ENCODE results near the gene TNFRSF1A.
A peak's percentile ranks its signal among the peaks of the same experiment; 100 is the strongest.

The TNFRSF1A gene

DNA sequence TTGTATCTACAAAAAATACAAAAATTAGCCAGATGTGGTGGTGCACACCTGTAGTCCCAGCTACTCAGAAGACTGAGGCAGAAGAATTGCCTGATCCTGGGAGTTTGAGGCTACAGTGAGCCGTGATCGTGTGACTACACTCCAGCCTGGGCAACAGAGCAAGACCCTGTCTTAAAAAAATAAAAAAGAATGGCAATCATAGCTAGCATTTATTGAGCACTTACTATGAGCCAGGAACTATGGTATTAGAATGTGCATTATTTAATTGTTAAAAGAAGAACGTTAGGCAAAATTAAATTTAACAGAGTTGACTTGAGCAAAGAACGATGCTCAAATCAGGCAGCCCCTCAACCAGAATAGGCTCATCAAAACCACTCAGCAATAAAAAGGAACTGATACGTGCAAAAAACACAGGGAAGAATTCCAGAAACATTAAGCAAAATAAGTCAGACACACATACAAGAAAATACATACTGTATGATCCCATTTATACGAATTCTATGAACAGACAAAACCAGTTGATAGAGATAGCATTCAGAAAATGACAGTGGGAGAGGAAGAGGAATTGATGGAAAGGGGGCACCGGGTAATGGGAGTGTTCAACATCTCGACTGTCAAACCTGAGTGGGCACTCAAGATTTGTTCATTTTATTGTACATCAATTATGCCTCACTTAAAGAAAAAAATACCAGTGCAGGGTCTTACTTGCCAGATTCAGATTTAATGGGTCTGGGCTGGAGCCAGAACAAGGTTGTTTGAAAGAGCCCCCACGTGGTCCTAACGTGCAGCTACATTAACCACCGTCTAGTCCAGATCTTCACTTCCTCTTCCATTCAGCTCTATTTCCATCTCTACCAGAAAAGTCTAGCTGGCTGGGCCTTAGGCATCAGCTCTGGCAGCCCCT lies 25.4 kb upstream of the TNFRSF1A start:
- Histone ChIP-seq H2BK15ac (replicated peaks; ENCODE audit: low read depth) (no peak overlapping the region), H2BK5ac (ENCODE audit: low read length) (no peak overlapping the region), H3K27ac (ENCODE audit: low read depth, low read length) (no peak overlapping the region), H2AK5ac (ENCODE audit: low read length) (no peak overlapping the region), H3K4me1 (ENCODE audit: control insufficient read depth, low read depth, low read length) (peaks cover 10% of the 10 kb centered on the region), H3K36me3 (ENCODE audit: control insufficient read depth, insufficient read depth, low read length) (no peaks in the 10 kb centered on the region), H3K4me2 (ENCODE audit: low read length) (no peak overlapping the region), H3K9ac (ENCODE audit: low read length) (no peak overlapping the region), H3K79me1 (ENCODE audit: low read length) (peaks cover 4% of the 10 kb centered on the region), H3K56ac (ENCODE audit: low read length) (peak overlapping the region; percentile 15), H4K5ac (ENCODE audit: low read length) (no peak overlapping the region), H3K79me2 (ENCODE audit: control insufficient read depth, insufficient read depth, low read length) (peaks cover 19% of the 10 kb centered on the region), H3K4me3 (ENCODE audit: low read length) (no peak overlapping the region), H3K18ac (ENCODE audit: low read length) (no peak overlapping the region), H3K4ac (ENCODE audit: low read depth, low read length) (no peak overlapping the region), H3K27me3 (ENCODE audit: insufficient read depth, low read length, poor library complexity) (no peaks in the 10 kb centered on the region), H4K8ac (ENCODE audit: low read depth, low read length) (no peak overlapping the region), H2BK120ac (ENCODE audit: low read depth, low read length) (no peak overlapping the region), H3K23ac (ENCODE audit: low read length) (no peak overlapping the region)
- DNase-seq: no peak
- WGBS (ENCODE audit: extremely low coverage, insufficient coverage, low lambda C conversion rate): no CpG with 5 or more reads among the region's 11 CpGs

DNA sequence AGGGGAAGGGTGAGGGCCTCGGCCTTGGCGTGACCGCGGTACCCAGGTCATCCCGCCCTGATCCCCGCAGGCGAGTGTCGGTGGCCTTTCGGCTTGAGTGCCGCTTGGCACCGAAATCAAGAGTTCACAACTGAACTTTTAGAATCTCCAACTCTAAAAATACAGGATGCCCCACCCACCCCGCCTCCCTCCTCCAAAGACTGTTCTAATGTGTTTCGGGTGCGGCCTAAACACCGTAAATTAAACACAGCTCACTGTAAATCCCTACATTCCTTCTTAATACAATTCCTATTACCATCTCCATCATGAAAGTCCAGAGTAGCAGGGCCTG lies 22.1 kb upstream of the TNFRSF1A start:
- Histone ChIP-seq H2BK15ac (replicated peaks; ENCODE audit: low read depth) (no peak overlapping the region), H3K4me1 (ENCODE audit: control insufficient read depth, low read depth, low read length) (no peaks in the 10 kb centered on the region), H3K79me2 (ENCODE audit: control insufficient read depth, insufficient read depth, low read length) (peaks cover 6% of the 10 kb centered on the region), H4K8ac (ENCODE audit: low read depth, low read length) (no peak overlapping the region), H3K27me3 (ENCODE audit: insufficient read depth, low read length, poor library complexity) (no peaks in the 10 kb centered on the region), H2AK5ac (ENCODE audit: low read length) (no peak overlapping the region), H3K36me3 (ENCODE audit: control insufficient read depth, insufficient read depth, low read length) (peaks cover 2% of the 10 kb centered on the region), H3K27ac (ENCODE audit: low read depth, low read length) (peak overlapping the region; percentile 36), H2BK5ac (ENCODE audit: low read length) (peak overlapping the region; percentile 41), H3K18ac (ENCODE audit: low read length) (peak overlapping the region; percentile 53), H3K56ac (ENCODE audit: low read length) (peak overlapping the region; percentile 92), H3K4me3 (ENCODE audit: low read length) (peak overlapping the region; percentile 23), H2BK120ac (ENCODE audit: low read depth, low read length) (no peak overlapping the region), H4K5ac (ENCODE audit: low read length) (no peak overlapping the region), H3K9ac (ENCODE audit: low read length) (peak overlapping the region; percentile 86), H3K23ac (ENCODE audit: low read length) (no peak overlapping the region), H3K4me2 (ENCODE audit: low read length) (peak overlapping the region; percentile 97), H3K4ac (ENCODE audit: low read depth, low read length) (no peak overlapping the region), H3K79me1 (ENCODE audit: low read length) (peaks cover 3% of the 10 kb centered on the region)
- no peak for DNase-seq
- WGBS (ENCODE audit: extremely low coverage, insufficient coverage, low lambda C conversion rate): 86% methylated on average over 1 of the region's 15 CpGs

DNA sequence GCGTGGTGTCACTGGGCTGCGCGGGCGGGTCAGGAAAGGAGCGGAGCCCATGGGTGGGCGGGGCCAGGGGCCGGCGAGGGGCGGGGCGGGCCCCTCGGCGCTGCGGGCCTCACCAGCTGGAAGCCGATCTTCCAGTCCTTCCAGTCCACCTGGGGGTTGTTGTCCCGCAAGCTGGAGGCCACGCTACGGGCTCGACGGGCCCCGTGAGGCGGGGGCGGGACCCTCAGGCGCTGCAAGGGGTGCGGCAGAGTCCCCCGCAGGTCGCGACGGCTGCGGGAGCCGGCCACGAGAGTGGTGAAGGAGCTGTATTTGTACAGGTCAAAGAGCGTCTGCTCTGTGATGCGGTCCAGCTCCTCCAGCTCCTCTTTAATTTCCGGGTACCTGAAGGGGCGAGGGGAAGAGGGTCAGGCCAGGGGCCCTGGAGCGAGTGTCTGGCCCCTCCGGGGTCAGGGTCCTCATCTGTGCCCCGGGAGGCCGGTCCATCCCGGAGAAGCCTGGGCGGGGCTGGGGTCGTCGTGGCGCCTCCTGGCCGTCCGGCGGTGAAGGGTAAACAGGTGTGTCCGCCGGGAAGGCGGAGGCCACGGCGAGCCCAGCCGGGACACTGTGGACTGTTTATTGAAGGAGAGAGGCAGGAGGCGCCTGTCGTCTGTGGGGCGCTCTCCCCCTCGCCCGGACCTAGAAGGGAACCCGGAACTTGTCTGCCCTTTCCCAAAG lies 21.6 kb upstream of the TNFRSF1A start:
- H3K4me3 ChIP-seq (ENCODE audit: low read length): peak overlapping the region; percentile 23
- peak overlapping the region; percentile 41 for H2BK5ac ChIP-seq (ENCODE audit: low read length)
- peak overlapping the region; percentile 92 for H3K56ac ChIP-seq (ENCODE audit: low read length)
- no CpG with 5 or more reads among the region's 59 CpGs for WGBS (ENCODE audit: extremely low coverage, insufficient coverage, low lambda C conversion rate)
- H3K9ac ChIP-seq (ENCODE audit: low read length): peak overlapping the region; percentile 86
- H3K4me2 ChIP-seq (ENCODE audit: low read length): peak overlapping the region; percentile 97
- H3K36me3 ChIP-seq (ENCODE audit: control insufficient read depth, insufficient read depth, low read length): peaks cover 2% of the 10 kb centered on the region
- peaks cover 5% of the 10 kb centered on the region for H3K79me2 ChIP-seq (ENCODE audit: control insufficient read depth, insufficient read depth, low read length)
- peak overlapping the region; percentile 89 for H3K4ac ChIP-seq (ENCODE audit: low read depth, low read length)
- H3K27me3 ChIP-seq (ENCODE audit: insufficient read depth, low read length, poor library complexity): no peaks in the 10 kb centered on the region
- H4K5ac ChIP-seq (ENCODE audit: low read length): no peak overlapping the region
- H3K79me1 ChIP-seq (ENCODE audit: low read length): peaks cover 3% of the 10 kb centered on the region
- H4K8ac ChIP-seq (ENCODE audit: low read depth, low read length): no peak overlapping the region
- H3K23ac ChIP-seq (ENCODE audit: low read length): peak overlapping the region; percentile 100
- H3K18ac ChIP-seq (ENCODE audit: low read length): peak overlapping the region; percentile 53
- peak; percentile 73 for DNase-seq
- H2BK120ac ChIP-seq (ENCODE audit: low read depth, low read length): no peak overlapping the region
- H2AK5ac ChIP-seq (ENCODE audit: low read length): no peak overlapping the region
- H3K4me1 ChIP-seq (ENCODE audit: control insufficient read depth, low read depth, low read length): no peaks in the 10 kb centered on the region
- no peak overlapping the region for H2BK15ac ChIP-seq (replicated peaks; ENCODE audit: low read depth)
- peak overlapping the region; percentile 36 for H3K27ac ChIP-seq (ENCODE audit: low read depth, low read length)

DNA sequence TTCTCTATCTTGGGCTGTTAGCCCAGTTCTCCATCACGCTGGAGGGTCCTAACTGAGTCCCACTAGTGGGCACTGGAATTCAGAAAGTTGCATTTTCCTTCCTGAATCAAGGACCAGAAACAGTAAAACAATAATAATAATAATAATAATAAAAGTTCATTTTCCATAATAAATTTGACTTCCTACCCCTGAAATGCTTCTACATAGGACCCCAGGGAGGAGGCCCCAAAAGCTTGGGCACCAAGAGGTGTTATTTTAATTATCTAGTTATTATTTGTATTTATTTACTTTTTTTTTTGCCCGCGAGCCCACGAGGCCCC lies 21.1 kb upstream of the TNFRSF1A start:
- H2BK120ac ChIP-seq (ENCODE audit: low read depth, low read length): no peak overlapping the region
- H4K8ac ChIP-seq (ENCODE audit: low read depth, low read length): no peak overlapping the region

DNA sequence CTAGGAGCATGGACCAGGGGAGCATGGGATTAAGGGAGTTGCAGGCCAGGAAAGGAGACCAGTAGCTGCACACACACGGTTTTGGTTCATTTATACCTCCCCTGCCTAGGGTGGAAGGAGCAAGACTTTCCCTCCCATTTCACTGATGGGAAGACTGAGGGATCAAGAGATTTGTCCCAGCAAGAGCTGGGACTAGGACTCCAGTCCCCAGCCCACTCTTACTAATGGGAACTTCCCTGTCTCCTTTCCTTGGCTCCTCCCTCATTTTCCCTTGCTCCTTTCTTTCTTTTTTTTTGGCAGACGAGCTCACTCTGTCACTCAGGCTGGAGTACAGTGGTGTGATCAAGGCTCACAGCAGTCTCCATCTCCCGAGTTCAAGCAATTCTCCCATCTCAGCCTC lies 20.5 kb upstream of the TNFRSF1A start:
- Histone ChIP-seq H4K5ac (ENCODE audit: low read length) (no peak overlapping the region), H2BK15ac (replicated peaks; ENCODE audit: low read depth) (no peak overlapping the region), H4K8ac (ENCODE audit: low read depth, low read length) (no peak overlapping the region), H3K4me3 (ENCODE audit: low read length) (no peak overlapping the region), H3K18ac (ENCODE audit: low read length) (no peak overlapping the region), H2AK5ac (ENCODE audit: low read length) (no peak overlapping the region), H3K27me3 (ENCODE audit: insufficient read depth, low read length, poor library complexity) (no peaks in the 10 kb centered on the region), H2BK5ac (ENCODE audit: low read length) (no peak overlapping the region), H3K4ac (ENCODE audit: low read depth, low read length) (no peak overlapping the region), H3K27ac (ENCODE audit: low read depth, low read length) (no peak overlapping the region), H3K9ac (ENCODE audit: low read length) (no peak overlapping the region), H3K36me3 (ENCODE audit: control insufficient read depth, insufficient read depth, low read length) (peaks cover 2% of the 10 kb centered on the region), H3K79me2 (ENCODE audit: control insufficient read depth, insufficient read depth, low read length) (peaks cover under 1% of the 10 kb centered on the region), H3K4me1 (ENCODE audit: control insufficient read depth, low read depth, low read length) (no peaks in the 10 kb centered on the region), H2BK120ac (ENCODE audit: low read depth, low read length) (no peak overlapping the region), H3K56ac (ENCODE audit: low read length) (peak overlapping the region; percentile 62), H3K23ac (ENCODE audit: low read length) (no peak overlapping the region), H3K4me2 (ENCODE audit: low read length) (no peak overlapping the region), H3K79me1 (ENCODE audit: low read length) (peaks cover 3% of the 10 kb centered on the region)
- DNase-seq: no peak
- WGBS (ENCODE audit: extremely low coverage, insufficient coverage, low lambda C conversion rate): no CpG with 5 or more reads among the region's 3 CpGs

More for the DNA sequence above, 21.1 kb upstream of the TNFRSF1A start:
- no peak overlapping the region for H3K23ac ChIP-seq (ENCODE audit: low read length)
- no peaks in the 10 kb centered on the region for H3K4me1 ChIP-seq (ENCODE audit: control insufficient read depth, low read depth, low read length)
- no CpG with 5 or more reads among the region's 4 CpGs for WGBS (ENCODE audit: extremely low coverage, insufficient coverage, low lambda C conversion rate)
- H3K36me3 ChIP-seq (ENCODE audit: control insufficient read depth, insufficient read depth, low read length): peaks cover 2% of the 10 kb centered on the region
- H3K56ac ChIP-seq (ENCODE audit: low read length): no peak overlapping the region
- no peak overlapping the region for H2AK5ac ChIP-seq (ENCODE audit: low read length)
- H4K5ac ChIP-seq (ENCODE audit: low read length): no peak overlapping the region
- no peaks in the 10 kb centered on the region for H3K27me3 ChIP-seq (ENCODE audit: insufficient read depth, low read length, poor library complexity)
- H3K4me2 ChIP-seq (ENCODE audit: low read length): no peak overlapping the region
- H3K4me3 ChIP-seq (ENCODE audit: low read length): no peak overlapping the region
- H3K4ac ChIP-seq (ENCODE audit: low read depth, low read length): no peak overlapping the region
- DNase-seq: no peak
- H3K79me1 ChIP-seq (ENCODE audit: low read length): peaks cover 3% of the 10 kb centered on the region
- H3K18ac ChIP-seq (ENCODE audit: low read length): no peak overlapping the region
- no peak overlapping the region for H3K27ac ChIP-seq (ENCODE audit: low read depth, low read length)
- H2BK15ac ChIP-seq (replicated peaks; ENCODE audit: low read depth): no peak overlapping the region
- no peak overlapping the region for H3K9ac ChIP-seq (ENCODE audit: low read length)
- peaks cover 5% of the 10 kb centered on the region for H3K79me2 ChIP-seq (ENCODE audit: control insufficient read depth, insufficient read depth, low read length)
- H2BK5ac ChIP-seq (ENCODE audit: low read length): no peak overlapping the region
